T1000 (cell line): ENCODE data around the gene HELZ.

ENCODE experiments used
- DNase-seq: peaks from one replicate; lab custom pipeline; 2025; ENCODE audit warnings: mixed read lengths; lab: John Stamatoyannopoulos, UW

The HELZ gene

GRCh38 chr17:67194134-67194533 is 50.9 kb downstream of the HELZ start:
- DNase-seq, result no peak

DNA sequence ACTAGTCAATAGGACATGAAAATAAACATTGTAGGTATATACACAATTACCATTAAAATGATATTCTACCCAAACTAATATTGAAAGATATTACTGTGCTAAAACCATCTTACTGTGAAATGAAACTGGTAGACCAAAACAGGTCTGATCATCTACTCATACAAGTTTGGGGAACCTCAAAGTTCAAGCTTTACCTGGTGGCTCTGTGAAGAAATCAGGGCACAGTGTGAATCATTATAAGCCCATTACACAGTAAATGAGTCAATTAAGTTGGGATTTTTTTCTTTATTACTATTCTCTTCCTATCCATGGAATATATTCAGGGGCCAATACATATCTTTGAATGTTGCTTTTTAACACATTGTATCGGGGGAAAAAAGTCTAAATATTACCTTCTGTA is 57.1 kb downstream of the HELZ start:
- DNase-seq, result no peak

DNA sequence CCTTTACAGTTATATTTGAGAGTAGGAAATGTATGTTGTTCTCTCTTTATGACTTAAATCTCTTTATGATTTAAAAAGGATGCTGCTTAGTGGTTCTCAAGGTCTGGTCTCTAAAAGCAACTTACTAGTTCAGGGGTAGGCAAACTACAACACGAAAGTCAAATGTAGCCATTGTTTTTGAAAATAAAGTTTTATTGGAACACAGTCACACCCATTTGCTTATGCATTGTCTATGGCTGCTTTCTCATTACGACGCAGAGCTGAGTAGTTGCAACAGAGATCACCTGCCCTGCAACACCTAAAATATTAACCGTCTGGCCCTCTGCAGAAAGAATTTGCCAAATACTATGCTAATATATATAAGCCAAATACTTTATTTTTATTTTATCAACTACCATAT is 58.2 kb downstream of the HELZ start:
- no peak for DNase-seq

DNA sequence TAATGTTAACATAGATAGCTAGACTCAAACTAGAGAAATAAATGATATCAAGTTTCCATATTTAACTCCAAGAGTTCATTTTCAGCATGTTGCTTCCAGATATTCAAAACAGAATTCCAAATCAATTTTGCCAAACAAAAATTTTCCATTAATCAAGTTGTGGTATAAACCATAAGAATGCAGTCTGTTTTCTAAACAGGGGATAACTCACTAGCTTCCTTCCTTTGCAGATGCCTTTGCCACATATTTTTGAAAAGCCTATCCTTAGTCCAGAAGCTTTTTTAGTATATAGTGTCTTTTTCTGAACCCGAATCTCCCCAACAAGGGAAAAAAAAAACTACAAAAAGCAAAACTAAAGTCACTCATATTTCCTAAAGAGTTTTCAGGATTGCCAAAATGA is 61.5 kb downstream of the HELZ start:
- DNase-seq, result no peak

DNA sequence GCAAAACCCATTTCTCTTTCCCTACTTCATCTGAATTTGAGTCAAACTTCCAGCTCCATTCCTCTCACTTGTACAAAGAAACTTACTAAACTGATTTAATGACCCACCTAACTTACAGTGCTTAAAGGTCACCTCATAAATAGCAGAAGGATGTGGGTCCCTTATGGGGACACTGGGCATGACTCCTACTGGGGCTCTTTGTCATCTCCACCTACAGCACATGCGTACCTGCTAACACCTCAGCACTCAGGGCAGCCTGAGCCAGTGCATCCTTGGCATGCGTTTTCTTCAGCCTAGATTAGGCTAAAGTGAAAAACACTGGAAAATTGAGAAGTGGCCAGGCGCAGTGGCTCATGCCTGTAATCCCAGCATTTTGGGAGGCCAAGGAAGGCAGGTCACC is 63.2 kb downstream of the HELZ start:
- no peak for DNase-seq

GRCh38 chr17:67180275-67180674 is 64.7 kb downstream of the HELZ start:
- DNase-seq, result no peak

- DNase-seq, result no peak
Measured at GRCh38 chr17:67178555-67178954, 66.4 kb downstream of the HELZ start.

- no peak for DNase-seq
Measured at GRCh38 chr17:67177732-67178131, 67.3 kb downstream of the HELZ start.

DNA sequence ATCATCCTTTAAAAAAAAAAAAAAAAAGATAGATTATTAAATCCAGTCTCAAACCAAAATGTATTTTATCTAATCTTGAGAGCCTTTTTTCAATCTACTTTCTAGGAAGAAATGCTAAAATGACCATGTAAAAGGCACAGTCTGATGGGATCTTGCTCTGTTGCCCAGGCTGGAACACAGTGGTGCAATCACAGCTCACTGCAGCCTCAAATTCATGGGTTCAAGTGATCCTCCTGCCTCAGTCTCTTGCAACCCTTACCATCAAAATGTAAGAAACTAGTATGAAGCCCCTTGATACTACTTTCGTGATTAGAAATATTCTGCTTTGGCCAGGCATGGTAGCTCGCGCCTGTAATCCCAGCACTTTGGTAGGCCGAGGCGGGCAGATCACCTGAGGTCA is 70.8 kb downstream of the HELZ start:
- DNase-seq, result no peak

DNA sequence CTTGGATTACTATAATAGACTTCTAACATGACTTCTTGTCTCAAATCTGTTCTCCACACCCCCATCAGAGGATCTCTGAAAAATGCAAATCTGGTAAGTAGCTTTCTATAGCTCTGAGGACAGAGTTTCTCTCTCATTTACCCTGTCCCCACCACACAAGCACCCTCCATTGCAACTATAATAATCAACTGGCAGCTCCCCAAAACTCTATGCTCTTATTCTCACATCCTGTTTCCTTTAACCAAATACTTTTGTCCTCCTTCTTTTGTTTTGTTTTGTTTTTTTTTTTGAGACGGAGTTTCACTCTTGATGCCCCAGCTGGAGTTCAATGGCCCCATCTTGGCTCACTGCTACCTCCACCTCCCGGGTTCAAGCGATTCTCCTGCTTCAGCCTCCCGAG is 73.4 kb downstream of the HELZ start:
- DNase-seq, result no peak

GRCh38 chr17:67168496-67168895 is 76.5 kb downstream of the HELZ start:
- no peak for DNase-seq

DNA sequence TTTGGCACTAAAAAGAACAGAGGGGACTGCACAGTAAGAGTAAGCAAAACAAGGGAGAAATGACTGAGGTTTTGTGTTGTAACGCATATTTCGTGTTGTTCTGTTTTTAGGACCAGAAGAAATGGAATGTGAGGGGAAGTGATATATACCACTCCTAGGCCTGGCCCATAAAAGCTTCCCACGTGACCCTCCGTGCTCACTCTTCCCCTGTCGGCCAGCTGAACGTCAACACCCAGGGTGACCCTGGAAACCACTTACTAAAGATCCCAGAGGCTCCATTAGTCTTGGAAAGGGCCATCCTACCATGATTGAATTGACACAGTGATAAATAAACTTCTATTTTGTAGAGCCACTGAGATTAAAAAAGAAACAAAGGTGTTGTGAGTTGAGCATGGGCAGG is 79.8 kb downstream of the HELZ start:
- no peak for DNase-seq

GRCh38 chr17:67164302-67164701 is 80.7 kb downstream of the HELZ start:
- no peak for DNase-seq

DNA sequence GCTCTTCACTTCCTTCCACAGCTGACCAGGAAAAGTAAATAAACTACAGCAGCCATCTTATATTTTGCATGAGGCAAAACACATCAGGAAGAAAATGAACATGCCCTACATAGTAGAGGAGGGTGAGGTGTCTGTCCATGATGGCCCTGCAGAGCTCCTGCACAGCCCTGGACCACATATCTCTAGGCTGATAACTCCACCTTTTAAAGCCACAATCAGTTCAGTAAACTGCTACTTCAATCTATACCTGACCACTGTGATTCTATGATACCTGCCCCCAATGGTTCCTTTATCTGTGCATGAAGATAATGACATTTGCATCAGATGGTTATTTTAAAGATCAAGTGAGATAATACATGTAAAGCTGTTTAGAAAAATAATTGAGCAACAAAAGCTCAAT is 82.2 kb downstream of the HELZ start:
- no peak for DNase-seq

DNA sequence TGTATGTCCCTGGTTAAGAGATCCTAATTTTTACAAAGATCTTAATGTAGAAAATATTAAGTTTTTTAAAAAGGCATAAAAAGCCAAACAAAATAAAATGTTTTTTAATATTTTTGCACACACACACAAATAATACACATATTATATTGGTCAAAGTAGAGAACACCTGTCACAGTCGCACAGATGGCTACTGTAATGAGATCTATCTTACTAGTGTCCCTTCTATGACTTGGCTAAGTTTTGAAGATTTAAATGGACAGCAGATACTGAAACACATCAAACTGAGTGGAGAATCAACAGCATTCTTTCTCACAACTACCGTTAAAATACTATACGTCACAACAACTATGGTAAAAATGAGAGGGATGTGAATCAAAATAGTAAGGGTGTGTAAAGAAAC is 83.4 kb downstream of the HELZ start:
- no peak for DNase-seq

- no peak for DNase-seq
Measured at GRCh38 chr17:67160791-67161190, 84.2 kb downstream of the HELZ start.

DNA sequence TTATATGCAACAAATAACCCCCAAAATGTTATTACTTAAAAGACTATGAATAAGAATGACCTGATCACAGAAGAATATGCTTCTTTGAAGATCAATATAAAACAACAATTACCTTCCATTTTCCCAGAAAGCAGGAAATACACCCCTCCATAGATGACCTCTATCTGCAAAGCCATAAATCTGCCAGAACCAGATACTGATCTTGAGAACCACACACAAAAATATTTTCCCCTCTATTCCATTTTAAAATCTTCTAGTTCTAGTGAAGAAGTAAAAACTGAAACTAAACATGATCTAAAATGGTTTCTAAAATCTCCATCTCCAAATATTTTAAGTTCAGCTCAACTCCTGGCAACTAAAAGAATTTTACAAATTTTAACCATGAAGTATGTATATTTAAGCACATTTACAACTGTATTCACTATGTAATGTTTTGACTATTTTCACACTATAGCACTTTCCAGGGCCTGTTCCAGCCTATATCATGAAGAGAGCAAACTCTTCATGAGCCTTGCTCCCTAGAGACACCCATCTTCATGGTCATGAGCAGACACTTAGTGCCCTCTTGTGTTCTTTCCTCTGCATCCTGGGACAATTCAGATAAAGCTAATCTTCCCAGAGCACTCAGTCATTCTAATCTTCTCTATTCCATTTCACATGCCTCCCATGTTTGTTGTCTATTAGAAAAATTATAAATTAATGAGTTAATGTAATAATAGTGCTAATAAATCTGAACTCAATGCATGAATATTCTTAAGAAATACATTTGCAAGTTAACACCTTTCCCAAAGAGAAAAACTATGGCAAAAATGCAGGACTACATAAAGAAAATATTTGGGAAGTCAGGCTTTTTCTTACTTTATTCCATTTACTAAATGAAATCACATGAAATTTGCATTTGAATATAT is 87.0 kb downstream of the HELZ start:
- DNase-seq, result no peak

- no peak for DNase-seq
Measured at GRCh38 chr17:67156269-67157199, 88.5 kb downstream of the HELZ start.

DNA sequence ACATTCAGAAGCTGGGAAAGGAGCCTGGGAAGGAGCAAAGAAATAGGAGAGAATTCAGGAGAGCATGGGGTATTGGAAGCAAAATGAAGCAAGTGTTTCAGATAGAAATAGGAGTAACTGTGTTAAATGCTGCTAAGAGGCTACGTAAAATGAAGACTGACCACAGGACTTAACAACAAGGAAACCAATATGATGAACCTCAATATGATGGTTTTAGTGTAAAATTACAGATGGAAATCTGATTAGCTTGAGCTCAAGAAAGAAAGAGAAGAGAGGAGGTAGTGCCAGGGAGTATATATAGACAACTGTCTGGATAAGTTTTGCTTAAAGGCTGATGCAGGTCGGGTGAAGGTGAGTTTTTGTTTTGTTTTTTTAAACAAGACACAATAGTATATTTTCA is 92.2 kb downstream of the HELZ start:
- no peak for DNase-seq

GRCh38 chr17:67151717-67152116 is 93.3 kb downstream of the HELZ start:
- DNase-seq, result no peak

DNA sequence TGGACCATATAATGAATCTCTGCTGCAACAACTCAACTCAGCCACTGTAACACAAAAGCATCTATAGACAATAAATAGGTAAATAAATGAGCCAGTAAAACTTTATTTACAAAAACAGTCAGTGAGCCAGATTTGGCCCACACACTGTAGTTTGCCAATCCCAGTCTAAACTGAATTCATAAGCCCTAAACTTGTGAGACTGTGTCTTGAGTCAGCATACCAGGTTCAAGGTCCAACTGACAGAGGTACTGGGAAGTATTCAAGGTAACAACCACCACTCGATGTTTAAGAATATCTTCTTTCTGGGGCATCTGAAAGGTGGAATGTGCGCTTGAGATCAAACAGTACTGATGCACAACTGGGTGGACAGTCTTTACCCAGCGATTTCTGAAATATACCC is 94.2 kb downstream of the HELZ start:
- no peak for DNase-seq

DNA sequence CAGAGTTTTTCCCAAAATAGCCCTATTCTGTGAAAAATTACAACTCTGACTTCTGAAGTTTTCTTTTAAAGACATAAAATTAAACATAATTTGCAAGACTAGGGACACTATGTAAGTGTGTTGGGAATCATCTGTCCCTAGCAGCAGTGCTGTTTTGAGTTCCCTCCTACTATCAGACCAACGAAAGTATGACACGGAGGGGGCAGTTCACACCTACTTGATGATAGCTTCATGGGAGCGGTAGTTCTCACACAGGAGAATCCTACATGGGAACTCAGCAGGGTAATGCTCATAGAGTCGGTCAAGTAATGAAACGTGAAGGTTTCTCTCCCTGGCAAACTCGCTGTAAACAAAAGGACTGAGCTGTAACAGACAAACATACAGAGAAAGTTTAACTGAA is 96.6 kb downstream of the HELZ start:
- no peak for DNase-seq

- DNase-seq, result no peak
Measured at GRCh38 chr17:67145183-67145805, 99.7 kb downstream of the HELZ start.
